DMS 273 treated with DMSO at 0.1 percent for 48 hours (cell line): Measurements from ENCODE around the gene FGF10.

Source experiments
- DNase-seq: peaks from one replicate; lab custom pipeline; 2025; lab: John Stamatoyannopoulos, UW

FGF10 gene

DNA sequence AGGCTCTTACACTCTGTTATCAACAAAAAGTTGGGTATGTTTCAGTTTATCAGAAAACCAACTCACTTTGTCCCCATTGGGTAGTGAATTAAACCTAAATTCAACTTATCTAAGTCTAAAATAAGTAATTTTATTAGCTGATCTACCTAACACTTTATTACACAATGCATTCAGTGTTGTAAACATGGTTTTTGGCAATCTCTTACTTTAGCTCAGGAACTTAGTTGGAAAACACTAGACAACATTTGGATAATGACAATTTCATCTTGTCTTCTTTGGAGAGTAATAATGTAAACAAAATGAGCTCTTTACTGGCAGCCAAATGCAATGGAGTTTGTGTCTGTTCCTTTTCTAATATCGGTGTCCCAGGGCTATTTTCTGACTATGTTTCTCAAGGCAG is 33.0 kb downstream of the FGF10 start:
- DNase-seq: no peak

DNA sequence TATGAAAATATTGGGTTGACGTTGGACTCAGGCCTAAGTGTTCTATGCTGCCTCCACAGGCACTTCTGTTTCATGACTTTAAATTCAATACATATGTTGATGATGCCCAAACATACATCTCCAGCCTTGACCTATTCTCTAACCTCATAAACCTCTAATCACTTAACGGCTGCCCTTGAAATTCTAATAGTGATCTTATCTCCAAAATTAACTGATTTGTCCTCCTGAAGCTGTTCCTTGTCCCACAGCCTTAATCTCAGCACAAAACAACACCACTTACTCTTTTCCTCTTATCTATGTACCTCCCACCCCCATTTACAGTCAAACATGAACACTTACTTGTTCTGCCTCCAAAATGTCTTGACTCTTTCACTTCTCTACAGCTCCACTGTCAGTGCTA is 43.3 kb downstream of the FGF10 start:
- no peak for DNase-seq

GRCh38 chr5:44336708-44337107 is 52.5 kb downstream of the FGF10 start:
- no peak for DNase-seq

DNA sequence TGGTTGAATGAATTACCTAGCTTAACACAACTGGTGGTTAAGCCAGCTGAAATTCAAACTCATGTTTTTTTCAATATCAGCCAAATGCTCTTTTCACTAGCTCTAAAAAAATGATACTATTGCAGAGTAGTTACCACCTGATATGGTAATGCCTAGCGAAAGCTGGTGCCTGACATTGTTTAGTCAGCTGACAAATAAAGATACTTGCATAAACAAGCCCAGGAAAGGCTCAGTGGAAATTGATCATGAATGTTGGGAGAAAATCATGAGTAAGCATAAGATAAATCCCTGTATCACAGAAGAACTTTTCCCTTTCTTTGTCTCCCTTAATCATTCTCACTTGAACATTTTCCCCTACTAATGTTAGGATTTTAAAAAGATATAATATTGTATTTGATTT is 54.6 kb downstream of the FGF10 start:
- DNase-seq: no peak

GRCh38 chr5:44332285-44332971 is 56.8 kb downstream of the FGF10 start:
- no peak for DNase-seq

DNA sequence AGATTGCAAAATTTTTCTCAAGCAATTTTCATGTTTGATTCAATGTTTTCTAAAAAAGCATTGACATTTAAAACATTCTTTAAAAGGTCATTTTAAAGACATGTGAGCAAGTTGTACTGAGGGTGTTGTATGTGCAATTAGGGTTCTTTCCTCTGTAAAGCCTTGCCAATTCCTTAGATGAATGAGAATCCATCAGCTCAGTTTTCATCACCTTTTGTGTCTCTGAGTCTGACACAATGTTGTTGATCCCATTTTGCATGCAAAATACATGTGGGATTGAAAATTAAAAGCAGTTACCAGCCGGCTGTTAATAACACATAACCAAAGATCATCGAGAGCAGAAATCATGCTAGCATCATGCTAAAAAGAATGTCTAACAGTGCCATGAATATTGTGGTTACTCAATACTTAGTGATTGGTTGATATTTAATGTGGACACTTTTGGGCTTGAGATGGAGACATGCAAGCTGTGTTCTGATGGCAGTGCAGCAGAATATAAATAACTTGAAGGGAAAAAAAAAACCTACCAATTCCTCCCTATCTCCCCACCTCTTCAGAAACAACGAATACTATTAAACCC is 57.7 kb downstream of the FGF10 start:
- no peak for DNase-seq

DNA sequence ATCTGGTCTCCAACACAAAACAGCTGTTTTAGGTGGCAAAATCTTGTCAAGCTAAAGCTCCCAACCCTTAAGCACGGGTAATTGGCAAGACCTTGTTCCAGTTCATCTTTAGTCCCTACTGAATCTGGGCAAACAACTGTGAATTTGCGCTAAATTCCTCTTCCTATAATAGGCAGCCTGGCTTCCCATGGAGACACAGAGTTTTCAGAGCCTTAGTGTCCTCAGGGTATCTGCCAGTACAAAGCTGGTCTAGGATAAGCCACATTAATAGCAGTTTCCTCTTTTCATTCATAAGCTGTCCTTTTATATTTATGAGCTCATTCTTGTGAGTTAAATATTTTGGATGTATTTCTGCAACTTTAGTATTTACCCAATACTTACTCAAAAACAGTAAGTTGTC is 59.5 kb downstream of the FGF10 start:
- no peak for DNase-seq

- no peak for DNase-seq
These were observed 68.0 kb downstream of the FGF10 start for GRCh38 chr5:44321144-44321725.

DNA sequence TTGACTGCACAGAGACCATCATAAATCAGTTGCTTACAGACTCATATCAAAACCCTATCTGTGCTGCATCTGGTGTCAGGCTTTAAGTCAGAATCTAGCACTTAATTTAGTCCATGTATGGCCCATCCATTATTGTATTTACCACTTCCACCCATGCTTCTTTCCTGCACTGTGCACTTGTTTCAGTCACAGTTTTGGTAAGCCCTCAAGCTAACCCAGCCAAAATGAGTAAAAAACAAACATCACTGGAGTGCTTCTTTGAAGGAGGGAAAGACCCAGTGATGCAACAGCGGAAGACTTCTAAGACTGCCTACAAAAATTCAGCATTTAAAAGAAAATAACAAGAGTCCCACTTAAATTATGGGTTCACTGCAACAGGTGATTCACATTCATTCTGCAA is 69.0 kb downstream of the FGF10 start:
- no peak for DNase-seq

DNA sequence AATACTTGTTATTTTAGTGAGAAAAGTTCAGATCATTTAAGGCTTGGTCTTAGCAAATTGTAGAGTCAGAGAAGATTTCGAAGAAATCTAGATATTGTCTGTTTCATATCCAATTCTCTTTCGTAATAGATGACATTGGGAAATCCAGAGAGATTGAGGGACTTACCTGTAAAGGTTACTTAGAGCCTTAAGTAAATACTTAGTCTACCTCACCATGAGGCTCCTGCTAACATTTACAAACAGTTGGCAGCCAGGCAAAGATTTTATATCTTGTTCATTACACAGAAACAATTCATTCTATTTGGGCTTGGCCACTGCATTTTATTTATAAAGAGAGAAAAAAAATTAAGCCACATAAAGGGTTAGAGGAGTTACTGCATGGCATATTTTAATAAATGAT is 70.3 kb downstream of the FGF10 start:
- no peak for DNase-seq

DNA sequence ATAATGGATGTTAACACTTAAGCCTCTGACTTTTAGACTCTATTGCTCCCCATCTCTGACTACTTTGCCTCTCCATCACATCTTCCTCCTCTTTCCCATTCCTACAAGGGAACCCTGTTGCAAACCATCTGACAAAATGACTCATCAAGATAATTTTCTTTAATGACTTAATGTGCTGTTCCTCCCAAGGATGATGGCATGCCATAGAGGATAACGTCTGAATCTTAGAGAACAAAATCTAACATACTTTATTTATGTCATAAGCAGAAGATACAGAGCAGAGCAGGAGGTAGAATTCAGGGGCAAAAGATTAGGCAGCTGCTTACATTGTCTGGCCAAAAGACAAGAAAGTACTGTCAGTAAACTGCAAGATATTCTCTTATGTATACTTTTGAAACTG is 76.8 kb downstream of the FGF10 start:
- no peak for DNase-seq

GRCh38 chr5:44300551-44300950 is 88.7 kb downstream of the FGF10 start:
- DNase-seq: no peak

DNA sequence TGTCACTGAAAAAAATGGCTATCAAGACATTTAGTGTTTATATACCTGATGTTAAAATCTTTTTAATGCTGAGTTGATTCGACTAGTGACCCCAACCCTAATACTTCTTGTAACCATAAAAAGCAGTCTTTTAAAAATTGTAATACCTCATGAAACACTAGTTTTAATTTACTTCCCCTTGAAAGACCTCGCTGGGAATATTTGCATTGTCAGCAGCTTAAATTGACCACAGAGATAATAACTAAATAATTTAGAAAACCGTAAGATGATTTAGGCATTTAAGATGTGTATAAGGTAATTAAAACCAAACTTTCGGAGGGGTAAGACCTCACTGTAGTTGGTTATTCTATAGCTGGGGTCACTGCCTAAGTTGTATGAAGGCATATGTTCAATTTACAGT is 89.8 kb downstream of the FGF10 start:
- no peak for DNase-seq

- no peak for DNase-seq
These were observed 94.7 kb downstream of the FGF10 start for GRCh38 chr5:44294516-44294915.

DNA sequence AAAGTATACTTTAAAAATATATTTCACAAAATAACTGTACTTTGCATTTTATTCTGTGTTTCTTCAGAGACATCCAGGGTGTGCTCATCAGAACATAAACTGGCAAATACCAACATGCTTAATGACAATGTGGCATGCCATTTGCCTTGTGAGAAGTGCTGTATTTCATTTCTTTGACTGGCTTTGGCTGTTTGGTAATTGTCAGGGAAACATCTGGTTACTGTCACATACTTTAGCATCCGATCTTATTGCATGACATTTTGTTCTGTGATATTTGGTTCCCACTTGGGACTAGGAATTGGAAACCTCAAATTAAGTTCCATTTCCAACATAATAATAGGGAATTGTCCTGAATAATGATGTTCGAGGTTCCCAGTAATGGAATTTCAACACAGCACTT is 96.5 kb downstream of the FGF10 start:
- no peak for DNase-seq

GRCh38 chr5:44278469-44278868 is 110.8 kb downstream of the FGF10 start:
- DNase-seq: no peak

GRCh38 chr5:44275908-44276307 is 113.3 kb downstream of the FGF10 start:
- no peak for DNase-seq

GRCh38 chr5:44275329-44275728 is 113.9 kb downstream of the FGF10 start:
- no peak for DNase-seq

DNA sequence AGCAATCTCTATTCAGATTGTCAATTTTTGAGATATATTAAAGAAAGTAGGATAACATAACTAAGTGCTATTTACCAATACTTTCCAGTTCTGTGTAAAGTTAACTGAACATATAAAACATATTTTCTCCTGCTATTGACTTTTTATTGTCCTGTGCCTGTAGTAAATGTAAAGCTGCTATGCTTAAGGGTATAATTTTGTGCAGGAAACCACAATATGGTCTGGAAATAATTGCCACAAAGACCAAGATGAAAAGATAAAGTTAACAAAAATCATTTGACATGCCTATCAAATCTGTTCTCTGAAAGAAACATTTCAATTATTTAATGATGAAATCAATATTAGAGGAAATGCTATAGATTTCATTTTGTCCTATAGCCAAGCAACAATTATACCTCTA is 121.3 kb downstream of the FGF10 start:
- DNase-seq: no peak

GRCh38 chr5:44266882-44267576 is 122.2 kb downstream of the FGF10 start:
- DNase-seq: no peak

DNA sequence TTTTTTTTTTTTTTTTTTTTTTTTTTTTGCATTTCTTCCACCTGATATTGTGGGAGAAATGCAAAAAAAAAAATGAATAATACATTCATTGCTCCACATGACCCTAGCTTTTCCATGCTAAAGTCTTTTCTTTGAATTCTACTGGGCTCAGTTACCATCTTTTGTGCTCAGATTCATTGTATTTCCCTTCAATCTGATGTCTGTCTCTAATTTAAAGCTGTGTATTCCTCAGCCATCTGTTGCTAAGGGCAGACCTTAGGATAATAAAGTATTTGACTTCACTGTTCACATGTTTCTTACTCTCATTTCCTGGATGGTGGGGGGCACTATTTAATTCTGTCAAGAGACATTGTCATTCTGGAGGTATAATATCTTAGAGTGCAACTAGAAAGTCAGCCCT is 123.5 kb downstream of the FGF10 start:
- no peak for DNase-seq

DNA sequence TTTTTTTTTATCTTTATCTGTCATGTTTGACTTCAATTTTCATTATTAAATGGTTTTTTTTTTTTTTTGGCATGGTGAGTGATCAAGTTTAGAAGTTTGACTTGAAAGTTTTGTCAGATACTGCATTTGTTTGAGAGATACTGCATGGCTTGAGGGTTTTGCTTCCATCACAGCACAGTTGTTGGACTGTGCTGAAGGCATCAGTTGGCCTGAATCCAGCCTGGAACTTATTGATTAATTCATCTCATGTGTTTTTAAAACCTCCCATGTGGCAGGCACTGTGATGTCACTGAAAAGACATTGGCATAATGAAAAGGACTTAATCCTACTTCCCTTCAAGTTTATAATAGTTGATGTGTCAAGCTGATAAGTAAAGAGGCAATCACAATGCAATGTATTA is 128.4 kb downstream of the FGF10 start:
- DNase-seq: no peak

DNA sequence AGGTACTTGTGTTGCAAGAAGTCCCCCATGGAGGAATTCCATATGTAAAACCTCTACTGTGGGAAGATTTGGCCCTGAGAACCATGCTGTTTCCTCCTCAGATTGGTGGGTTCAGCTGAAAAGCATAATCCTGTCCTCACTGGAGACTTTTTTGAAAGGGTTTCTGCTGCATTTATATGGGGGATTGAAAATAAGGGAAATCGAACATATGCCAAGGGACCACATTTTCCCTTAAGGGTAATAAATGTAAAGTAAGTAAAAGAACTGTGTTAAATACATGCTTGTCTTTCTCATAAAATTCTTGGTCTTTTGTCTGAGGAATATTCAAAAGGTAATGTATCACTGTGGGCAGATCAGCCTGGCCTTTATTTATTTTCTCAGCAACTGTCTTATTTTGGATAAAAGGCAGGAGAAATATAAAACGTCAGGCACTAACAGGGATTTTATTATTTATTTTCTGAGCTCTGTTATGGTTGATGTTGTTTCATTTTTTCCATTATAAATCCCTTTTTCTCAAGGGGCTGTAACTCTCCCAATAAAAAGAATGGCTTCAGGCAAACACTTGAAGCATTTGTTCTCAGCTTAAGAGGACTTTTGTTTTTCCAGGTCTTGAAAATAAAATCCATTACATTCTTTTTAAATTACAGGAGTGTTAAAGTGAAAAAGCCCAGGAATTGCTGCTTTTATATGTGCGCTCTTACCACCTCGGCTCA is 131.4 kb downstream of the FGF10 start:
- no peak for DNase-seq
